Body of pancreas (tissue), 4 donors: ENCODE data around the gene RCE1.
"Not testable (repeated sequence)": the region's sequence is repeated elsewhere in the genome, so short reads cannot be mapped to it uniquely, and the experiment has no call there.

ENCODE experiments used
- CTCF ChIP-seq, 7 experiments: fragments of 450-650 bp in 4 of 7; fragments of 200-600 bp in 3 of 7; sonication (generic) in 3 of 7; IDR thresholded peaks; one replicate each; pipeline ENCODE4 v1.5.1; 2016 to 2019; ENCODE audit warnings: antibody characterized with exemption in 7 of 7
- POLR2A ChIP-seq, 3 donors: fragments of 450-650 bp; IDR thresholded peaks; one replicate each; pipeline ENCODE4 v1.6.1; 2016; ENCODE audit warnings: antibody characterized with exemption in 3 of 3, mild to moderate bottlenecking in 2 of 3

DNA sequence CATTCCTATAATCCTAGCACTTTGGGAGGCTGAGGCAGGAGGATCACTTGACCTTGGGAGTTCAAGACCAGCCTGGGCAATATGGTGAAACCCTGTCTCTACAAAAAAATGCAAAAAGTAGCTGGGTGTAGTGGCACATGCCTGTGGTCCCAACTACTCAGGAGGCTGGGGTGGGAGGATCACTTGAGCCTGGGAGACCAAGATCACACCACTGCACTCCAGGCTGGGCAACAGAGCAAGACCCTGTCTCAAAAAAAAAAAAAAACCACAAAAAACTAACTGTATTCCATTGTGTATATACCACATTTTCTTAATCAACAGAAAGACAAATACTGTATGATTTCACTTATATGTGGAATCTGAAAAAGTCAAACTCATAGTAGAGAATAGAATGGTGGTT is 43.4 kb upstream of the RCE1 start:
- TF ChIP-seq POLR2A, CTCF (IDR thresholded peaks at IDR 0.05): not testable (repeated sequence)
